ENCODE data around the gene CBFB.

DNA sequence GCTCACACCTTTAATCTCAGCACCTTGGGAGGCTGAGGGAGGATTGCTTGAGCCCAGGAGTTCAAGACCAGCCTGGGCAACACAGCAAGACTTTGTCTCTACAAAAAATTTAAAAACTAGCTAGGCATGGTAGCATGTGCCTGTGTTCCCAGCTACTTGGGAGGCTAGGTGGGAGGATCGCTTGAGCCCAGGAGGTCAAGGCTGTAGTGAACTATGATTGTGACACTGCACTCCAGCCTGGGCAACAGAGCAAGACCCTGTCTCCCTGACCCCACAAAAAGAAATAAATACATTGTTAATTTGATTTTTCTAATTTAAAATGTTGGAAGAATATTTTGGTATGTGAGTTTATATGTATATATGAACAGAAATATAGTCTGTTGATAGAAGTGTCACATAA, 58.3 kb downstream of the CBFB start:
- TF ChIP-seq, protein P1, sequence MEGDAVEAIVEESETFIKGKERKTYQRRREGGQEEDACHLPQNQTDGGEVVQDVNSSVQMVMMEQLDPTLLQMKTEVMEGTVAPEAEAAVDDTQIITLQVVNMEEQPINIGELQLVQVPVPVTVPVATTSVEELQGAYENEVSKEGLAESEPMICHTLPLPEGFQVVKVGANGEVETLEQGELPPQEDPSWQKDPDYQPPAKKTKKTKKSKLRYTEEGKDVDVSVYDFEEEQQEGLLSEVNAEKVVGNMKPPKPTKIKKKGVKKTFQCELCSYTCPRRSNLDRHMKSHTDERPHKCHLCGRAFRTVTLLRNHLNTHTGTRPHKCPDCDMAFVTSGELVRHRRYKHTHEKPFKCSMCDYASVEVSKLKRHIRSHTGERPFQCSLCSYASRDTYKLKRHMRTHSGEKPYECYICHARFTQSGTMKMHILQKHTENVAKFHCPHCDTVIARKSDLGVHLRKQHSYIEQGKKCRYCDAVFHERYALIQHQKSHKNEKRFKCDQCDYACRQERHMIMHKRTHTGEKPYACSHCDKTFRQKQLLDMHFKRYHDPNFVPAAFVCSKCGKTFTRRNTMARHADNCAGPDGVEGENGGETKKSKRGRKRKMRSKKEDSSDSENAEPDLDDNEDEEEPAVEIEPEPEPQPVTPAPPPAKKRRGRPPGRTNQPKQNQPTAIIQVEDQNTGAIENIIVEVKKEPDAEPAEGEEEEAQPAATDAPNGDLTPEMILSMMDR (conservative IDR thresholded peaks at IDR 0.05; ENCODE audit: low read depth in 2 of 2), result no peak
- TF ChIP-seq POLR2AphosphoS5 (IDR thresholded peaks at IDR 0.05; ENCODE audit: low read depth) (no peak), EZH2phosphoT487 (IDR thresholded peaks at IDR 0.05; ENCODE audit: unreplicated experiment) (no peak), JUNB (IDR thresholded peaks at IDR 0.05; ENCODE audit: unreplicated experiment) (no peak)

All from GM23338 (cell line).